ENCODE results near the gene EIF3J. TPM values are rescaled to one million over a fixed set of nuclear protein-coding genes. Genes with fewer than 3 reads are reported as not detected.

Gene EIF3J
- total RNA-seq, 1 experiment from 2014 or later, result 129 TPM

- peak overlapping the region; percentile 41 for H3K18ac ChIP-seq (ENCODE audit: insufficient read length, low read depth, low read length)
- H3K14ac ChIP-seq (ENCODE audit: insufficient read depth, low read length), result no peak overlapping the region
- Mint-ChIP-seq H3K36me3 (ENCODE audit: insufficient read depth in 1 of 3, low read depth in 3 of 3) (peaks cover 23 to 45% (median 45%) of the 10 kb centered on the region in 3 experiments), H3K9me3 (no peaks in the 10 kb centered on the region), H3K4me1 (peaks cover 12 to 23% of the 10 kb centered on the region in 2 experiments), H3K27ac (peak overlapping the region in 2 of 3 experiments; percentile 7 to 24; a peak in 2 of 7 replicates), H3K4me3 (peak overlapping the region; percentile 90 to 93), H3K27me3 (ENCODE audit: low read depth) (no peaks in the 10 kb centered on the region)
- peaks cover 14% of the 10 kb centered on the region for H3K23me2 ChIP-seq (ENCODE audit: insufficient read length, low read depth, low read length, poor library complexity, severe bottlenecking)
- H3K27ac ChIP-seq (ENCODE audit: insufficient read length, low read depth, low read length), result no peak overlapping the region
- no peak overlapping the region for H3K23ac ChIP-seq (ENCODE audit: insufficient read length, low read depth, low read length)
- H4K20me1 ChIP-seq (ENCODE audit: control insufficient read depth, insufficient read depth, insufficient read length), result no peaks in the 10 kb centered on the region
- H3K4ac ChIP-seq (ENCODE audit: low read depth, low read length), result no peak overlapping the region
- no peak overlapping the region for H2BK120ac ChIP-seq (ENCODE audit: low read depth, low read length, poor library complexity, severe bottlenecking)
- no peak overlapping the region for H3K56ac ChIP-seq (ENCODE audit: insufficient read length, low read depth, low read length)
- H2AK5ac ChIP-seq (ENCODE audit: insufficient read length, low read length), result no peak overlapping the region
- peaks cover 4% of the 10 kb centered on the region; the same call in 1 of the 2 replicates for H3K79me2 ChIP-seq (ENCODE audit: insufficient read depth, low read length)
- no peak for DNase-seq
- no peak overlapping the region for H3T11ph ChIP-seq (ENCODE audit: low read length)
- no peak overlapping the region for H4K8ac ChIP-seq (replicated peaks; ENCODE audit: insufficient read length, low read depth, low read length)
- no peaks in the 10 kb centered on the region for H3K9me3 ChIP-seq (ENCODE audit: control insufficient read depth, low read depth, low read length)
- no peaks in the 10 kb centered on the region for H3K4me1 ChIP-seq (ENCODE audit: insufficient read depth, low read length)
- no peak overlapping the region for H4K91ac ChIP-seq (ENCODE audit: insufficient read length, low read depth, low read length)
- no peak overlapping the region for H2AFZ ChIP-seq (ENCODE audit: low read length)
- H3K4me2 ChIP-seq (ENCODE audit: insufficient read depth, insufficient read length, low read length), result peak overlapping the region; percentile 83
- H3K79me1 ChIP-seq (ENCODE audit: insufficient read depth, low read depth, low read length, poor library complexity, severe bottlenecking), result no peaks in the 10 kb centered on the region
- no peak overlapping the region for H2BK15ac ChIP-seq (ENCODE audit: low read depth, low read length)
- no peak overlapping the region for H4K5ac ChIP-seq (ENCODE audit: insufficient read length, low read depth, low read length)
- TF ChIP-seq CTCF (conservative IDR thresholded peaks at IDR 0.05), result peak; percentile 22; the same call in 2 of the 3 replicates
- no CpG with 5 or more reads among the region's 13 CpGs for WGBS (ENCODE audit: extremely low coverage, insufficient read length, low lambda C conversion rate)
- H2BK20ac ChIP-seq (ENCODE audit: low read depth, low read length, poor library complexity, severe bottlenecking), result no peak overlapping the region
- H3K27me3 ChIP-seq (ENCODE audit: insufficient read depth, low read length), result no peaks in the 10 kb centered on the region
- H3K9ac ChIP-seq (ENCODE audit: extremely low read depth, insufficient read length, low read length), result peak overlapping the region; percentile 77
- H2BK12ac ChIP-seq (ENCODE audit: insufficient read length, low read depth, low read length), result no peak overlapping the region
- H2BK5ac ChIP-seq (ENCODE audit: insufficient read length, low read length), result no peak overlapping the region
Observed at GRCh38 chr15:44537735-44538240, 841 bp downstream of the EIF3J start.
